Endodermal cell (in vitro differentiated cells): ENCODE results near the gene KIF12. TPM values are rescaled to one million over a fixed set of nuclear protein-coding genes. Genes with fewer than 3 reads are reported as not detected.
A peak's percentile ranks its signal among the peaks of the same experiment; 100 is the strongest.

ENCODE experiments used
- DNase-seq: peaks from one replicate; pipeline ENCODE4 v3.0.0-alpha.2; 2017
- H3K27ac ChIP-seq: 2 replicates; pipeline ENCODE4 v1.5.1; 2013; ENCODE audit warnings: mild to moderate bottlenecking, low read depth, low read length, moderate library complexity
- H3K27me3 ChIP-seq: 2 replicates; pipeline ENCODE4 v1.6.1; 2013; ENCODE audit warnings: mild to moderate bottlenecking, low read length, moderate library complexity; ENCODE audit not compliant: insufficient read depth, control insufficient read depth, poor library complexity, severe bottlenecking
- H3K36me3 ChIP-seq: 2 replicates; pipeline ENCODE4 v1.7.0; 2013; ENCODE audit warnings: mild to moderate bottlenecking, low read length, moderate library complexity; ENCODE audit not compliant: control insufficient read depth, insufficient read depth
- H3K4me1 ChIP-seq: one replicate; pipeline ENCODE4 v1.7.0; 2013; ENCODE audit warnings: low read length; ENCODE audit not compliant: control insufficient read depth, insufficient read depth
- H3K4me3 ChIP-seq: 2 replicates; pipeline ENCODE4 v1.5.1; 2013; ENCODE audit warnings: mild to moderate bottlenecking, low read length, moderate library complexity
- H3K9ac ChIP-seq: 2 replicates; pipeline ENCODE4 v1.6.1; 2013; ENCODE audit warnings: mild to moderate bottlenecking, low read length, moderate library complexity; ENCODE audit not compliant: poor library complexity, severe bottlenecking; ENCODE audit errors: extremely low read depth
- H3K9me3 ChIP-seq: 2 replicates; pipeline ENCODE4 v1.6.1; 2013; ENCODE audit warnings: mild to moderate bottlenecking, low read length, moderate library complexity; ENCODE audit not compliant: control insufficient read depth
- H3K27ac Mint-ChIP-seq: 2 replicates; pipeline ENCODE4 v1.8.0; 2020; ENCODE audit warnings: mixed read lengths
- H3K27me3 Mint-ChIP-seq: 2 replicates; pipeline ENCODE4 v1.8.0; 2021; ENCODE audit warnings: mild to moderate bottlenecking, mixed read lengths; ENCODE audit not compliant: insufficient read depth
- H3K36me3 Mint-ChIP-seq: 2 replicates; pipeline ENCODE4 v1.8.0; 2020; ENCODE audit warnings: low read depth, mixed read lengths
- H3K4me1 Mint-ChIP-seq: 2 replicates; pipeline ENCODE4 v1.8.0; 2020; ENCODE audit warnings: mixed read lengths
- H3K4me3 Mint-ChIP-seq: 2 replicates; pipeline ENCODE4 v1.8.0; 2020; ENCODE audit warnings: mild to moderate bottlenecking, moderate library complexity, mixed read lengths
- H3K9me3 Mint-ChIP-seq: 2 replicates; pipeline ENCODE4 v1.8.0; 2020; ENCODE audit warnings: mild to moderate bottlenecking, mixed read lengths
- CTCF ChIP-seq: fragments of 200-600 bp; sonication (generic); conservative IDR thresholded peaks from 2 replicates; pipeline ENCODE4 v1.5.0; 2021; ENCODE audit warnings: antibody characterized with exemption, mild to moderate bottlenecking
- WGBS, 2 experiments: methylation state at CpG; one replicate each; pipeline versions ENCODE4 v1.1.5 to v1.1.7; 2013; ENCODE audit warnings: missing lambda C conversion rate in 2 of 2, mixed read lengths in 1 of 2; ENCODE audit not compliant: insufficient coverage in 1 of 2, insufficient read length in 1 of 2; 5-methylcytosine and 5-hydroxymethylcytosine counted together
- total RNA-seq, 2 donors: library from RNA; stranded (reverse); fragmentation: NEBNext Ultra II Directional in 1 of 2; extraction: Animal tissue kit (Norgen Biotek cat#: 25700) in 1 of 2; gene quantifications; 2 replicates in 1 of 2; 3 replicates in 1 of 2; pipeline ENCODE4 v1.2.1, GENCODE V29; 2021

Gene KIF12
- total RNA-seq, 2 donors from 2014 or later: 11.4 to 16.3 TPM

- H3K27me3 Mint-ChIP-seq: peaks cover 22% of the 10 kb centered on the region
- no peaks in the 10 kb centered on the region for H3K4me1 ChIP-seq
- H3K9ac ChIP-seq: no peak overlapping the region
- H3K27ac Mint-ChIP-seq: no peak overlapping the region
- peak; percentile 68 for DNase-seq
- H3K4me3 ChIP-seq: no peak overlapping the region
- H3K4me1 Mint-ChIP-seq: peaks cover 6% of the 10 kb centered on the region
- H3K9me3 ChIP-seq: no peaks in the 10 kb centered on the region
- no peak overlapping the region for H3K4me3 Mint-ChIP-seq
- 84 to 87% methylated on average over 7 to 14 of the region's 14 CpGs for WGBS, 2 experiments
- H3K9me3 Mint-ChIP-seq: no peaks in the 10 kb centered on the region
- H3K27ac ChIP-seq: no peak overlapping the region
- no peaks in the 10 kb centered on the region for H3K36me3 ChIP-seq
- no peaks in the 10 kb centered on the region for H3K36me3 Mint-ChIP-seq
- peak; percentile 46 for TF ChIP-seq CTCF
- H3K27me3 ChIP-seq: no peaks in the 10 kb centered on the region
Measured at GRCh38 chr9:114072184-114073140, 26.6 kb downstream of the KIF12 start.

- DNase-seq: no peak
- Mint-ChIP-seq H3K4me3 (no peak overlapping the region), H3K4me1 (peaks cover 4% of the 10 kb centered on the region), H3K27me3 (peaks cover 17% of the 10 kb centered on the region), H3K9me3 (no peaks in the 10 kb centered on the region), H3K27ac (no peak overlapping the region), H3K36me3 (no peaks in the 10 kb centered on the region)
- no peak for TF ChIP-seq CTCF
- no peak overlapping the region for H3K27ac ChIP-seq
- H3K4me3 ChIP-seq: no peak overlapping the region
- H3K9me3 ChIP-seq: no peaks in the 10 kb centered on the region
- H3K27me3 ChIP-seq: no peaks in the 10 kb centered on the region
- WGBS, 2 experiments: 90 to 100% methylated on average over 2 to 7 of the region's 7 CpGs
- no peaks in the 10 kb centered on the region for H3K36me3 ChIP-seq
- no peaks in the 10 kb centered on the region for H3K4me1 ChIP-seq
- no peak overlapping the region for H3K9ac ChIP-seq
Measured at GRCh38 chr9:114071197-114071795, 27.8 kb downstream of the KIF12 start.

GRCh38 chr9:114070188-114071103, 28.6 kb downstream of the KIF12 start:
- no peak overlapping the region for H3K9ac ChIP-seq
- H3K27ac ChIP-seq: no peak overlapping the region
- no peaks in the 10 kb centered on the region for H3K9me3 Mint-ChIP-seq
- H3K9me3 ChIP-seq: no peaks in the 10 kb centered on the region
- H3K4me3 ChIP-seq: no peak overlapping the region
- no peaks in the 10 kb centered on the region for H3K36me3 ChIP-seq
- H3K27ac Mint-ChIP-seq: no peak overlapping the region
- peaks cover 4% of the 10 kb centered on the region for H3K4me1 Mint-ChIP-seq
- H3K27me3 Mint-ChIP-seq: peaks cover 9% of the 10 kb centered on the region
- WGBS, 2 experiments: 91 to 94% methylated on average over 11 to 17 of the region's 17 CpGs
- H3K36me3 Mint-ChIP-seq: no peaks in the 10 kb centered on the region
- no peak for TF ChIP-seq CTCF
- no peaks in the 10 kb centered on the region for H3K4me1 ChIP-seq
- no peak for DNase-seq
- no peak overlapping the region for H3K4me3 Mint-ChIP-seq
- no peaks in the 10 kb centered on the region for H3K27me3 ChIP-seq
